ENCODE measurements around the gene SRP9. TPM values are rescaled to one million over a fixed set of nuclear protein-coding genes. Genes with fewer than 3 reads are reported as not detected.
"Not testable (repeated sequence)": the region's sequence is repeated elsewhere in the genome, so short reads cannot be mapped to it uniquely, and the experiment has no call there.

SRP9 gene
- total and polyA plus RNA-seq, 3 donors from 2014 or later, result 134 to 249 (median 159) TPM

GRCh38 chr1:225830841-225831240 is 53.2 kb downstream of the SRP9 start:
- 93 to 95% methylated on average over 6 of the region's 6 CpGs for WGBS, 2 donors
- Histone ChIP-seq H3K27me3 (no peaks in the 10 kb centered on the region), H3K9me3 (no peaks in the 10 kb centered on the region), H3K36me3 (ENCODE audit: low read depth, missing control alignments) (no peaks in the 10 kb centered on the region), H3K4me1 (peaks cover 23% of the 10 kb centered on the region), H3K4me3 (no peak overlapping the region), H3K27ac (no peak overlapping the region)
- no peak for TF ChIP-seq POLR2A (IDR thresholded peaks at IDR 0.05)
- TF ChIP-seq, protein P1, sequence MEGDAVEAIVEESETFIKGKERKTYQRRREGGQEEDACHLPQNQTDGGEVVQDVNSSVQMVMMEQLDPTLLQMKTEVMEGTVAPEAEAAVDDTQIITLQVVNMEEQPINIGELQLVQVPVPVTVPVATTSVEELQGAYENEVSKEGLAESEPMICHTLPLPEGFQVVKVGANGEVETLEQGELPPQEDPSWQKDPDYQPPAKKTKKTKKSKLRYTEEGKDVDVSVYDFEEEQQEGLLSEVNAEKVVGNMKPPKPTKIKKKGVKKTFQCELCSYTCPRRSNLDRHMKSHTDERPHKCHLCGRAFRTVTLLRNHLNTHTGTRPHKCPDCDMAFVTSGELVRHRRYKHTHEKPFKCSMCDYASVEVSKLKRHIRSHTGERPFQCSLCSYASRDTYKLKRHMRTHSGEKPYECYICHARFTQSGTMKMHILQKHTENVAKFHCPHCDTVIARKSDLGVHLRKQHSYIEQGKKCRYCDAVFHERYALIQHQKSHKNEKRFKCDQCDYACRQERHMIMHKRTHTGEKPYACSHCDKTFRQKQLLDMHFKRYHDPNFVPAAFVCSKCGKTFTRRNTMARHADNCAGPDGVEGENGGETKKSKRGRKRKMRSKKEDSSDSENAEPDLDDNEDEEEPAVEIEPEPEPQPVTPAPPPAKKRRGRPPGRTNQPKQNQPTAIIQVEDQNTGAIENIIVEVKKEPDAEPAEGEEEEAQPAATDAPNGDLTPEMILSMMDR (IDR thresholded peaks at IDR 0.05), result no peak
- intact Hi-C loops (cut with DNase I; ENCODE audit: low total_unique reads), result no loop called here
- DNase-seq, result no peak

DNA sequence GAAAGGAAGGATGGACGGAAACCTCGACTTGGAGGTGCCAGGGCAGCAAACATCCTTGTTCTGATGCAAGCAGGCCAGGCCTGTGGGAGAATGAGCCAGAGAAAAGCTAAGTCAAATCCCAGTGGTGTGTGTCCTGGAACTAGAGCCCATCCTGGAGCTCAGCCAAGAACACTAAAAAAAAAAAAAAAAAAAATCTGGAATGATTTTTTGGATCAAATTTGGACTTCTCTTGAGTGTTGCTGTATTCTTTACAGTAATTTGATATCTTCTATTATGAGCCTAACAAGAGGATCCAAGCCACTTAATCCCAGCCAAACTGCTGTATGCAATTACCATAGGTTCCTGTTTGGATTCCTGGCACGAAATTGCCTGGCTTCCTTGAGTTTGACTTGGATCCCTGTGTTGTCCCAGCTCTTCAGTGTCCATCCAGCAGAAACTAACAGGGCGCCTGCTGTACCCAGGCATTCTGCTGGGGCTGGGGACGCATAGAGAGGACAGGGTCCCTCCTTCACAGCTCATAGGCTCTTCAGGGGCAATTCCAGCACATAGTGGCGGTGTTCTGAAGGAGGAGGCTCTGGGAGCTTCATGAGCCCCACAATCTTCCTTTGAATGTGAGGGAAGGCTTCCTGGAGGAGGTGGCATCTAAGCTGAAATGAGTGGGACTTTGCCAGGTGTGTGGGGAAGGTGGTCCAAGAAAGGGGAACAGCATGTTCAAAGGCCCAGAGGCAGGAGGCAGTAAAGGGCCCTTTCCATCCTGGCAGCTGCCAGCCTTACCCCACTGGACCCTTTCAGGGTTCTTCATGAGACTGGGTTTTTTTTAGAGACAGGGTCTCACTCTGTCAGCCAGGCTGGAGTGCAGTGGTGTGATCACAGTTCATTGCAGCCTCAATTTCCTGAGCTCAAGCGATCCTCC is 57.0 kb downstream of the SRP9 start:
- no peaks in the 10 kb centered on the region for H3K27me3 ChIP-seq
- H3K27ac ChIP-seq, result peak overlapping the region in 1 of 2 donors; percentile 75
- no peaks in the 10 kb centered on the region for H3K9me3 ChIP-seq
- peaks cover 24% of the 10 kb centered on the region for H3K4me1 ChIP-seq
- TF ChIP-seq POLR2A (IDR thresholded peaks at IDR 0.05), result no peak
- TF ChIP-seq, protein P1 (IDR thresholded peaks at IDR 0.05), result no peak
- WGBS, 2 donors, result 63 to 65% methylated on average over 7 of the region's 7 CpGs
- no peak overlapping the region for H3K4me3 ChIP-seq
- peak; percentile 66 for DNase-seq
- no peaks in the 10 kb centered on the region for H3K36me3 ChIP-seq (ENCODE audit: low read depth, missing control alignments)
- intact Hi-C loops (cut with DNase I; ENCODE audit: low total_unique reads), result loop anchor here (5.0 kb wide), 1 partner anchor 57 kb away; the partner anchor contains the start of gene SRP9

GRCh38 chr1:225835856-225836255 is 58.2 kb downstream of the SRP9 start:
- H3K27ac ChIP-seq, result peak overlapping the region in 1 of 2 donors; percentile 75
- WGBS, 2 donors, result 27 to 41% methylated on average over 3 of the region's 3 CpGs
- H3K9me3 ChIP-seq, result no peaks in the 10 kb centered on the region
- H3K4me3 ChIP-seq, result no peak overlapping the region
- peak; percentile 77 for DNase-seq
- intact Hi-C loops (cut with DNase I; ENCODE audit: low total_unique reads), result loop anchor here (5.0 kb wide), 1 partner anchor 59 kb away; the partner anchor contains the start of gene SRP9
- H3K4me1 ChIP-seq, result peaks cover 24% of the 10 kb centered on the region
- no peaks in the 10 kb centered on the region for H3K27me3 ChIP-seq
- H3K36me3 ChIP-seq (ENCODE audit: low read depth, missing control alignments), result no peaks in the 10 kb centered on the region
- TF ChIP-seq, protein P1 (IDR thresholded peaks at IDR 0.05), result no peak

GRCh38 chr1:225836296-225836695 is 58.7 kb downstream of the SRP9 start:
- H3K9me3 ChIP-seq; H3K27me3 ChIP-seq; H3K4me3 ChIP-seq; DNase-seq; H3K36me3 ChIP-seq (ENCODE audit: low read depth, missing control alignments): not testable (repeated sequence)
- intact Hi-C loops (cut with DNase I; ENCODE audit: low total_unique reads), result loop anchor here (5.0 kb wide), 1 partner anchor 59 kb away; the partner anchor contains the start of gene SRP9
- 64 to 70% methylated on average over 4 of the region's 4 CpGs for WGBS, 2 donors
- H3K27ac ChIP-seq, result peak overlapping the region in 1 of 2 donors; percentile 75
- peaks cover 24% of the 10 kb centered on the region for H3K4me1 ChIP-seq

DNA sequence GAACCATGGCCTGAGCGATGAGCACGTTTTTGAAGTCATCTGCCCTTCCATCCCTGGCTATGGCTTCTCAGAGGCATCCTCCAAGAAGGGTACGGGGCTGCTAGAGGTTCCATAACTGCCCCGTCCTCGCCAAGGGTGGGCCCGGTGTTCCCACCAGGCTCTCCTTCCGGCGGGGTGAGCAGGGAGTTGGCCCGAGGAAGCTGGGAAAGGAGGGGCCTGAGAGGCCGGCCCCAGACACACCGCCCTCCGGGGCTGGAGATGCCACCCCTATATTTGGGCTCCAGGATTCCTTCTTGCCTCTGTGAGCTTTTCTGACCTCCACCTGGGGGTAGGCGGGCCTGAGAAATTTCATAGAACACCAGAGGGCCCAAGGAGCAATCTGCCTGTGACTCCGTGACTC is 61.2 kb downstream of the SRP9 start:
- no peak for TF ChIP-seq POLR2A (IDR thresholded peaks at IDR 0.05)
- TF ChIP-seq, protein P1 (IDR thresholded peaks at IDR 0.05), result no peak
- Histone ChIP-seq H3K4me3 (no peak overlapping the region), H3K9me3 (no peaks in the 10 kb centered on the region), H3K4me1 (peaks cover 24% of the 10 kb centered on the region), H3K27me3 (no peaks in the 10 kb centered on the region), H3K36me3 (ENCODE audit: low read depth, missing control alignments) (no peaks in the 10 kb centered on the region), H3K27ac (peak overlapping the region in 1 of 2 donors; percentile 50)
- no peak for DNase-seq
- 76 to 90% methylated on average over 8 to 14 of the region's 14 CpGs for WGBS, 2 donors
- intact Hi-C loops (cut with DNase I; ENCODE audit: low total_unique reads), result loop anchor here (5.0 kb wide), 1 partner anchor 61 kb away; the partner anchor contains the start of gene SRP9
